ENCODE results near the gene STK24. TPM values are rescaled to one million over a fixed set of nuclear protein-coding genes. Genes with fewer than 3 reads are reported as not detected.

Gene STK24
- total RNA-seq, 5 donors from 2014 or later (not counting 1 experiment from before 2014, with no cell fraction given), result 92.1 to 143 (median 113) TPM

- H3K27ac ChIP-seq (ENCODE audit: low read length), result no peak overlapping the region
- ChIA-PET CTCF (no interaction called here), POLR2A (interaction anchor here in 1 of 2 donors (0.5 kb wide), 1 partner anchor 49 kb away, joined by 3 read pairs; no protein-coding TSS in a partner anchor)
- DNase-seq (no peak), ATAC-seq (replicated peaks in 1 of 4) (no peak)
- H3K27me3 ChIP-seq (replicated peaks in 1 of 2; ENCODE audit: control insufficient read depth in 2 of 2, extremely low read depth in 1 of 2, insufficient read depth in 2 of 2, low read length in 1 of 2), result no peaks in the 10 kb centered on the region
- WGBS (ENCODE audit: insufficient coverage), result 40% methylated on average over 2 of the region's 8 CpGs
- no peaks in the 10 kb centered on the region for H3K9me3 ChIP-seq
- H3K36me3 ChIP-seq (ENCODE audit: control insufficient read depth in 2 of 2, extremely low read depth in 1 of 2, insufficient read depth in 1 of 2, low read length in 1 of 2), result peaks cover 0 to 3% of the 10 kb centered on the region in 2 donors
- Mint-ChIP-seq H3K36me3 (peaks cover 5% of the 10 kb centered on the region), H3K27ac (peak overlapping the region; percentile 32 to 68), H3K27me3 (no peaks in the 10 kb centered on the region), H3K4me1 (peaks cover 87 to 95% (median 91%) of the 10 kb centered on the region in 3 donors), H3K9me3 (no peaks in the 10 kb centered on the region), H3K4me3 (peak overlapping the region in 1 of 3 donors; percentile 12)
- no peak overlapping the region for H3K4me3 ChIP-seq (ENCODE audit: control insufficient read depth in 1 of 2, extremely low read depth in 1 of 2, low read length in 1 of 2)
- peaks cover 2 to 84% of the 10 kb centered on the region in 2 experiments for H3K4me1 ChIP-seq (ENCODE audit: control insufficient read depth in 1 of 2, extremely low read depth in 1 of 2, insufficient read depth in 2 of 2, low read length in 2 of 2)
Measured at GRCh38 chr13:98528663-98529064, 48.2 kb downstream of the STK24 start.

GRCh38 chr13:98527526-98527925 lies 49.4 kb downstream of the STK24 start:
- peaks cover 91 to 99% (median 95%) of the 10 kb centered on the region in 3 donors for H3K4me1 Mint-ChIP-seq
- no peaks in the 10 kb centered on the region for H3K9me3 ChIP-seq
- peaks cover 0 to 3% of the 10 kb centered on the region in 2 donors for H3K36me3 ChIP-seq (ENCODE audit: control insufficient read depth in 2 of 2, extremely low read depth in 1 of 2, insufficient read depth in 1 of 2, low read length in 1 of 2)
- no peak overlapping the region for H3K27ac Mint-ChIP-seq
- peaks cover 4 to 88% of the 10 kb centered on the region in 2 experiments for H3K4me1 ChIP-seq (ENCODE audit: control insufficient read depth in 1 of 2, extremely low read depth in 1 of 2, insufficient read depth in 2 of 2, low read length in 2 of 2)
- no peaks in the 10 kb centered on the region for H3K27me3 ChIP-seq (replicated peaks in 1 of 2; ENCODE audit: control insufficient read depth in 2 of 2, extremely low read depth in 1 of 2, insufficient read depth in 2 of 2, low read length in 1 of 2)
- H3K36me3 Mint-ChIP-seq, result peaks cover 5% of the 10 kb centered on the region
- no peak for ATAC-seq (replicated peaks in 1 of 4)
- H3K9me3 Mint-ChIP-seq, result no peaks in the 10 kb centered on the region
- H3K4me3 Mint-ChIP-seq, result no peak overlapping the region
- 94% methylated on average over 9 of the region's 13 CpGs for WGBS (ENCODE audit: insufficient coverage)
- no peak for DNase-seq
- POLR2A ChIA-PET, result no interaction called here
- CTCF ChIA-PET, result no interaction called here
- no peak overlapping the region for H3K27ac ChIP-seq (ENCODE audit: low read length)
- no peaks in the 10 kb centered on the region for H3K27me3 Mint-ChIP-seq
- H3K4me3 ChIP-seq (ENCODE audit: control insufficient read depth in 1 of 2, extremely low read depth in 1 of 2, low read length in 1 of 2), result no peak overlapping the region

GRCh38 chr13:98526182-98526512 lies 50.8 kb downstream of the STK24 start:
- Mint-ChIP-seq H3K4me1 (peaks cover 91 to 99% (median 95%) of the 10 kb centered on the region in 3 donors), H3K27ac (peak overlapping the region; percentile 64 to 67), H3K36me3 (peaks cover 5% of the 10 kb centered on the region), H3K27me3 (no peaks in the 10 kb centered on the region), H3K4me3 (no peak overlapping the region), H3K9me3 (no peaks in the 10 kb centered on the region)
- Histone ChIP-seq H3K27me3 (replicated peaks in 1 of 2; ENCODE audit: control insufficient read depth in 2 of 2, extremely low read depth in 1 of 2, insufficient read depth in 2 of 2, low read length in 1 of 2) (no peaks in the 10 kb centered on the region), H3K27ac (ENCODE audit: low read length) (no peak overlapping the region), H3K9me3 (no peaks in the 10 kb centered on the region), H3K36me3 (ENCODE audit: control insufficient read depth in 2 of 2, extremely low read depth in 1 of 2, insufficient read depth in 1 of 2, low read length in 1 of 2) (no peaks in the 10 kb centered on the region), H3K4me3 (ENCODE audit: control insufficient read depth in 1 of 2, extremely low read depth in 1 of 2, low read length in 1 of 2) (no peak overlapping the region), H3K4me1 (ENCODE audit: control insufficient read depth in 1 of 2, extremely low read depth in 1 of 2, insufficient read depth in 2 of 2, low read length in 2 of 2) (peaks cover 4 to 90% of the 10 kb centered on the region in 2 experiments)
- no peak for ATAC-seq (replicated peaks in 1 of 4)
- CTCF ChIA-PET, result no interaction called here
- POLR2A ChIA-PET, result no interaction called here
- no CpG with 5 or more reads among the region's 2 CpGs for WGBS (ENCODE audit: insufficient coverage)
- no peak for DNase-seq

- H3K27ac ChIP-seq (ENCODE audit: low read length), result no peak overlapping the region
- peaks cover under 1% of the 10 kb centered on the region for H3K36me3 Mint-ChIP-seq
- DNase-seq (no peak), ATAC-seq (replicated peaks in 1 of 4) (no peak)
- H3K27me3 Mint-ChIP-seq, result no peaks in the 10 kb centered on the region
- H3K4me1 Mint-ChIP-seq, result peaks cover 91 to 99% (median 95%) of the 10 kb centered on the region in 3 donors
- peaks cover 4 to 93% of the 10 kb centered on the region in 2 experiments for H3K4me1 ChIP-seq (ENCODE audit: control insufficient read depth in 1 of 2, extremely low read depth in 1 of 2, insufficient read depth in 2 of 2, low read length in 2 of 2)
- no peak overlapping the region for H3K4me3 Mint-ChIP-seq
- no peaks in the 10 kb centered on the region for H3K9me3 ChIP-seq
- H3K4me3 ChIP-seq (ENCODE audit: control insufficient read depth in 1 of 2, extremely low read depth in 1 of 2, low read length in 1 of 2), result no peak overlapping the region
- POLR2A ChIA-PET, result no interaction called here
- H3K27me3 ChIP-seq (replicated peaks in 1 of 2; ENCODE audit: control insufficient read depth in 2 of 2, extremely low read depth in 1 of 2, insufficient read depth in 2 of 2, low read length in 1 of 2), result no peaks in the 10 kb centered on the region
- peak overlapping the region; percentile 64 to 67 for H3K27ac Mint-ChIP-seq
- no peaks in the 10 kb centered on the region for H3K9me3 Mint-ChIP-seq
- CTCF ChIA-PET, result no interaction called here
- no peaks in the 10 kb centered on the region for H3K36me3 ChIP-seq (ENCODE audit: control insufficient read depth in 2 of 2, extremely low read depth in 1 of 2, insufficient read depth in 1 of 2, low read length in 1 of 2)
- 90% methylated on average over 11 of the region's 18 CpGs for WGBS (ENCODE audit: insufficient coverage)
Measured at GRCh38 chr13:98525456-98526181, 51.3 kb downstream of the STK24 start.

GRCh38 chr13:98524793-98525192 lies 52.1 kb downstream of the STK24 start:
- no peak for DNase-seq
- Histone ChIP-seq H3K27me3 (replicated peaks in 1 of 2; ENCODE audit: control insufficient read depth in 2 of 2, extremely low read depth in 1 of 2, insufficient read depth in 2 of 2, low read length in 1 of 2) (no peaks in the 10 kb centered on the region), H3K4me3 (ENCODE audit: control insufficient read depth in 1 of 2, extremely low read depth in 1 of 2, low read length in 1 of 2) (no peak overlapping the region), H3K36me3 (ENCODE audit: control insufficient read depth in 2 of 2, extremely low read depth in 1 of 2, insufficient read depth in 1 of 2, low read length in 1 of 2) (no peaks in the 10 kb centered on the region), H3K27ac (ENCODE audit: low read length) (peak overlapping the region; percentile 13), H3K4me1 (ENCODE audit: control insufficient read depth in 1 of 2, extremely low read depth in 1 of 2, insufficient read depth in 2 of 2, low read length in 2 of 2) (peaks cover 4 to 91% of the 10 kb centered on the region in 2 experiments), H3K9me3 (no peaks in the 10 kb centered on the region)
- no peaks in the 10 kb centered on the region for H3K36me3 Mint-ChIP-seq
- WGBS (ENCODE audit: insufficient coverage), result 89% methylated on average over 10 of the region's 11 CpGs
- peaks cover 91 to 99% (median 95%) of the 10 kb centered on the region in 3 donors for H3K4me1 Mint-ChIP-seq
- peak overlapping the region; percentile 72 to 80 for H3K27ac Mint-ChIP-seq
- H3K9me3 Mint-ChIP-seq, result no peaks in the 10 kb centered on the region
- ATAC-seq (replicated peaks in 1 of 4), result no peak
- peak overlapping the region in 2 of 3 donors; percentile 9 to 31 for H3K4me3 Mint-ChIP-seq
- no peaks in the 10 kb centered on the region for H3K27me3 Mint-ChIP-seq
- POLR2A ChIA-PET, result no interaction called here
- CTCF ChIA-PET, result no interaction called here

GRCh38 chr13:98524391-98524790 lies 52.5 kb downstream of the STK24 start:
- Mint-ChIP-seq H3K4me3 (peak overlapping the region in 2 of 3 donors; percentile 9 to 31), H3K9me3 (no peaks in the 10 kb centered on the region), H3K4me1 (peaks cover 91 to 99% (median 95%) of the 10 kb centered on the region in 3 donors), H3K36me3 (peaks cover 1% of the 10 kb centered on the region), H3K27me3 (no peaks in the 10 kb centered on the region), H3K27ac (peak overlapping the region; percentile 72 to 80)
- ATAC-seq (replicated peaks in 1 of 4) (peak in 1 of 4 experiments; percentile 38), DNase-seq (peak in 5 of 35 experiments; percentile 11 to 46 (median 27))
- H3K4me1 ChIP-seq (ENCODE audit: control insufficient read depth in 1 of 2, extremely low read depth in 1 of 2, insufficient read depth in 2 of 2, low read length in 2 of 2), result peaks cover 4 to 87% of the 10 kb centered on the region in 2 experiments
- ChIA-PET CTCF (no interaction called here), POLR2A (no interaction called here)
- H3K9me3 ChIP-seq, result no peaks in the 10 kb centered on the region
- no peak overlapping the region for H3K4me3 ChIP-seq (ENCODE audit: control insufficient read depth in 1 of 2, extremely low read depth in 1 of 2, low read length in 1 of 2)
- H3K36me3 ChIP-seq (ENCODE audit: control insufficient read depth in 2 of 2, extremely low read depth in 1 of 2, insufficient read depth in 1 of 2, low read length in 1 of 2), result no peaks in the 10 kb centered on the region
- H3K27me3 ChIP-seq (replicated peaks in 1 of 2; ENCODE audit: control insufficient read depth in 2 of 2, extremely low read depth in 1 of 2, insufficient read depth in 2 of 2, low read length in 1 of 2), result no peaks in the 10 kb centered on the region
- 80% methylated on average over 1 of the region's 11 CpGs for WGBS (ENCODE audit: insufficient coverage)
- H3K27ac ChIP-seq (ENCODE audit: low read length), result peak overlapping the region; percentile 27
